ENCODE measurements around the gene DUSP1. TPM values are rescaled to one million over a fixed set of nuclear protein-coding genes. Genes with fewer than 3 reads are reported as not detected.
A peak's percentile ranks its signal among the peaks of the same experiment; 100 is the strongest.
"Not testable (repeated sequence)": the region's sequence is repeated elsewhere in the genome, so short reads cannot be mapped to it uniquely, and the experiment has no call there.

The DUSP1 gene
- total and polyA plus RNA-seq, 2 of the 4 experiments (the other 2 are of a cell fraction) = 304 to 467 TPM

- TF ChIP-seq BHLHE40 (IDR thresholded peaks at IDR 0.05; ENCODE audit: low read depth, low read length) = no peak
- no peak for TF ChIP-seq MAZ (IDR thresholded peaks at IDR 0.05; ENCODE audit: borderline replicate concordance, low read depth, low read length)
Observed at GRCh38 chr5:172788771-172789686, 18.0 kb upstream of the DUSP1 start (continued).

GRCh38 chr5:172787538-172787937, 16.5 kb upstream of the DUSP1 start:
- H2AK9ac ChIP-seq (replicated peaks; ENCODE audit: low read depth, low read length, poor library complexity); H3K4ac ChIP-seq (ENCODE audit: low read depth, low read length); in situ Hi-C loops (cut with MboI; ENCODE audit: low sequenced_read_pairs); POLR2A ChIA-PET (ENCODE audit: unreplicated experiment); H3K4me2 ChIP-seq (ENCODE audit: low read depth, low read length); H3K18ac ChIP-seq (ENCODE audit: low read depth, low read length); H3K9me1 ChIP-seq (ENCODE audit: insufficient read depth, low read length); H3K27ac ChIP-seq (ENCODE audit: insufficient read depth, low read length); H4K20me1 ChIP-seq (ENCODE audit: insufficient read depth, low read length); H3K79me1 ChIP-seq (ENCODE audit: low read depth in 1 of 2, low read length in 2 of 2); ATAC-seq (ENCODE audit: low read depth); DNase-seq; H2BK5ac ChIP-seq (ENCODE audit: low read depth, low read length, poor library complexity, severe bottlenecking); H3K27me3 ChIP-seq (ENCODE audit: control insufficient read depth, insufficient read depth, low read length); H4K5ac ChIP-seq (ENCODE audit: low read depth, low read length); H3K56ac ChIP-seq (ENCODE audit: extremely low read depth, insufficient read depth, low read length); H3K14ac ChIP-seq (replicated peaks; ENCODE audit: low read depth, low read length); H3K4me3 ChIP-seq (ENCODE audit: insufficient read depth, low read depth, low read length); H3K23ac ChIP-seq (ENCODE audit: low read depth, low read length); dilution Hi-C loops (cut with HindIII; ENCODE audit: low sequenced_read_pairs, unreplicated experiment); CTCF ChIA-PET; H2AFZ ChIP-seq (replicated peaks; ENCODE audit: low read length, poor library complexity); H3K9me3 ChIP-seq (ENCODE audit: control insufficient read depth, insufficient read depth, low read length); H4K91ac ChIP-seq (ENCODE audit: insufficient read depth, low read depth, low read length); H4K8ac ChIP-seq (ENCODE audit: low read depth in 2 of 2, low read length in 2 of 2); H2BK120ac ChIP-seq (ENCODE audit: low read depth, low read length); H3K36me3 ChIP-seq (ENCODE audit: control insufficient read depth, insufficient read depth, low read length); intact Hi-C loops (cut with micrococcal nuclease); BruUV-seq (replicated peaks); H3K9ac ChIP-seq (ENCODE audit: low read depth, low read length): not testable (repeated sequence)
- H2BK15ac ChIP-seq (ENCODE audit: low read depth, low read length) = 0 out of 3 replicates have a peak overlapping the region, but pooled peaks have one; percentile 34
- peaks cover 13% of the 10 kb centered on the region for H3K4me1 ChIP-seq (ENCODE audit: control insufficient read depth, insufficient read depth, low read length)
- 100% methylated on average over 1 of the region's 3 CpGs; no CpG with 5 or more reads in 1 of the 2 experiments for WGBS, 2 experiments (ENCODE audit: extremely low coverage in 2 of 2, insufficient read length in 1 of 2)
- H2AK5ac ChIP-seq (ENCODE audit: low read depth, low read length) = peak overlapping the region; percentile 4; the same call in 1 of the 2 replicates
- 0 out of 2 replicates have a peak overlapping the region, but pooled peaks have one; percentile 1 for H2BK20ac ChIP-seq (ENCODE audit: low read depth, low read length)
